Endothelial cell of umbilical vein (primary cell): ENCODE results near the gene GAS2L2. TPM values are rescaled to one million over a fixed set of nuclear protein-coding genes. Genes with fewer than 3 reads are reported as not detected.

Source experiments
- BruUV-seq: library from RNA; stranded (reverse); fragments of 400-500 nt; replicated peaks from 2 replicates; lab custom pipeline; 2021; lab: Mats Ljungman, UMichigan
- CTCF ChIA-PET: fragments of 300-600, 350-600 bp; sonication (Branson Sonifier 250); formaldehyde crosslinking; loops from one replicate; lab custom pipeline; 2021; ENCODE audit warnings: antibody characterized with exemption, inconsistent platforms; lab: Charles Lee
- POLR2A ChIA-PET: fragments of 300-600, 350-600 bp; sonication (Branson Sonifier 250); formaldehyde crosslinking; loops from one replicate; lab custom pipeline; 2021; ENCODE audit warnings: antibody characterized with exemption, inconsistent platforms; lab: Charles Lee
- DNase-seq: peaks from one replicate; pipeline ENCODE4 v3.0.0-alpha.2; 2011; ENCODE audit warnings: low read depth, low spot score
- FAIRE-seq: peaks from 2 replicates; lab custom pipeline; 2011; peaks lifted over from hg19 to GRCh38; lab: Jason Lieb, UNC
- H2AFZ ChIP-seq: 2 replicates; pipeline ENCODE4 v1.6.0; 2012; ENCODE audit warnings: low read depth, low read length, control low read depth, inconsistent platforms
- H3K27ac ChIP-seq: 2 replicates; pipeline ENCODE4 v1.5.1; 2011; ENCODE audit warnings: low read depth, mild to moderate bottlenecking, control low read depth, low read length, moderate library complexity; ENCODE audit not compliant: insufficient read depth
- H3K27me3 ChIP-seq, 2 experiments: 2 replicates each; pipeline versions ENCODE4 v1.6.0 to v1.6.1; 2011; ENCODE audit warnings: low read length in 2 of 2, mixed read lengths in 1 of 2; ENCODE audit not compliant: control insufficient read depth in 2 of 2, insufficient read depth in 2 of 2
- H3K36me3 ChIP-seq, 2 experiments: 2 replicates in 1 of 2; 3 replicates in 1 of 2; pipeline ENCODE4 v1.5.1; 2011; ENCODE audit warnings: low read length in 2 of 2, mild to moderate bottlenecking in 1 of 2, moderate library complexity in 1 of 2; ENCODE audit not compliant: control insufficient read depth in 2 of 2, insufficient read depth in 2 of 2; ENCODE audit errors: extremely low read depth in 1 of 2
- H3K4me1 ChIP-seq: 3 replicates; pipeline ENCODE4 v1.5.1; 2011; ENCODE audit warnings: mild to moderate bottlenecking, low read length; ENCODE audit not compliant: control insufficient read depth, insufficient read depth; ENCODE audit errors: extremely low read depth
- H3K4me2 ChIP-seq: 2 replicates; pipeline ENCODE4 v1.6.1; 2011; ENCODE audit warnings: low read length, control low read depth, mixed read lengths; ENCODE audit not compliant: insufficient read depth
- H3K4me3 ChIP-seq, 3 experiments: fragments of 200-600 bp in 1 of 3; sonication (generic), shearing (Covaris generic) in 1 of 3; replicated peaks in 1 of 3; 2 replicates each; pipeline ENCODE4 v1.5.1; 2011 to 2016; ENCODE audit warnings: control low read depth in 3 of 3, low read length in 3 of 3, mild to moderate bottlenecking in 2 of 3, inconsistent platforms in 1 of 3, low read depth in 1 of 3, moderate library complexity in 1 of 3; ENCODE audit not compliant: insufficient read depth in 1 of 3
- H3K79me2 ChIP-seq: 2 replicates; pipeline ENCODE4 v1.6.0; 2012; ENCODE audit warnings: low read length, inconsistent platforms; ENCODE audit not compliant: control insufficient read depth, insufficient read depth
- H3K9ac ChIP-seq: replicated peaks from 2 replicates; pipeline ENCODE3; 2011; ENCODE audit warnings: low read length, control low read depth; ENCODE audit not compliant: insufficient read depth; ENCODE audit errors: extremely low read depth
- H3K9me1 ChIP-seq: replicated peaks from 3 replicates; pipeline ENCODE4 v1.6.0; 2011; ENCODE audit warnings: mild to moderate bottlenecking, low read length; ENCODE audit not compliant: control insufficient read depth, insufficient read depth; ENCODE audit errors: extremely low read depth
- H3K9me3 ChIP-seq: replicated peaks from 2 replicates; pipeline ENCODE4 v1.5.1; 2012; ENCODE audit warnings: low read length, inconsistent platforms; ENCODE audit not compliant: control insufficient read depth, insufficient read depth
- H4K20me1 ChIP-seq: replicated peaks from 2 replicates; pipeline ENCODE3; 2011; ENCODE audit warnings: mild to moderate bottlenecking, low read length; ENCODE audit not compliant: control insufficient read depth, insufficient read depth; ENCODE audit errors: extremely low read depth
- EZH2 ChIP-seq: IDR thresholded peaks from 2 replicates; pipeline ENCODE4 v1.6.1; 2012; ENCODE audit warnings: borderline replicate concordance, low read depth, mild to moderate bottlenecking, moderate library complexity, low read length, inconsistent platforms; ENCODE audit not compliant: severe bottlenecking
- FOS ChIP-seq: IDR thresholded peaks from 2 replicates; pipeline ENCODE4 v1.6.1; 2011; ENCODE audit warnings: mild to moderate bottlenecking, low read length, moderate library complexity, borderline replicate concordance; ENCODE audit not compliant: insufficient read depth
- GATA2 ChIP-seq: IDR thresholded peaks from 2 replicates; pipeline ENCODE4 v1.7.0; 2011; ENCODE audit warnings: low read depth, mild to moderate bottlenecking, moderate library complexity, mixed read lengths, low read length; ENCODE audit not compliant: insufficient read length, insufficient read depth
- JUN ChIP-seq: IDR thresholded peaks from 2 replicates; pipeline ENCODE4 v1.6.1; 2011; ENCODE audit warnings: borderline replicate concordance, low read depth; ENCODE audit not compliant: insufficient read length, insufficient read depth
- MAX ChIP-seq: IDR thresholded peaks from 2 replicates; pipeline ENCODE4 v1.6.1; 2011; ENCODE audit not compliant: insufficient read depth, insufficient read length
- MYC ChIP-seq: IDR thresholded peaks from one replicate; pipeline ENCODE4 v1.6.1; 2011; ENCODE audit warnings: mild to moderate bottlenecking, low read depth, low read length
- POLR2A ChIP-seq: IDR thresholded peaks from 2 replicates; pipeline ENCODE4 v1.6.1; 2012; ENCODE audit warnings: low read depth, mild to moderate bottlenecking, control low read depth, low read length
- POLR2AphosphoS5 ChIP-seq: IDR thresholded peaks from 2 replicates; pipeline ENCODE4 v1.6.1; 2012; ENCODE audit warnings: low read depth, mild to moderate bottlenecking, control low read depth, low read length, moderate library complexity; ENCODE audit not compliant: insufficient read depth
- dilution Hi-C: fragments of 300-500 bp; cut with MboI; formaldehyde crosslinking; loops from one replicate; pipeline ENCODE4 v1.15.0; 2019; ENCODE audit warnings: low sequenced_read_pairs; ENCODE audit not compliant: extremely low pct_ligation_motif_present
- intact Hi-C: fragments of 100-400 bp; cut with micrococcal nuclease; formaldehyde crosslinking; loops from one replicate; pipeline ENCODE4 v1.10.0; 2022
- polyA plus RNA-seq, 4 experiments: library from polyadenylated mRNA; depleted of rRNA in 3 of 4; stranded (reverse) in 3 of 4; unstranded in 1 of 4; fragments of >200 nt; gene quantifications; 2 replicates each; pipeline versions ENCODE4 v1.2.1 to v1.2.3, GENCODE V29; 2011 to 2012; ENCODE audit warnings: missing spikeins in 1 of 4
- total RNA-seq: library from RNA; stranded (reverse); gene quantifications from 2 replicates; pipeline ENCODE4 v1.2.3, GENCODE V29; 2021
- TF ChIP-seq, protein P1 (sequence below), 2 donors: IDR thresholded peaks; 1 replicate in 1 of 2; 2 replicates in 1 of 2; pipeline ENCODE4 v1.5.1; 2011; ENCODE audit warnings: low read length in 2 of 2, mild to moderate bottlenecking in 2 of 2, moderate library complexity in 2 of 2, control low read depth in 1 of 2, inconsistent platforms in 1 of 2, low read depth in 1 of 2; ENCODE audit not compliant: insufficient read depth in 1 of 2; ENCODE audit errors: extremely low read depth in 1 of 2

The GAS2L2 gene
- total and polyA plus RNA-seq, 2 donors (not counting 3 experiments of a cell fraction or from before 2014, with no cell fraction given), result not detected

GRCh38 chr17:35778641-35779196 lies 25.7 kb upstream of the GAS2L2 start:
- no peak overlapping the region for H3K27ac ChIP-seq
- no peak overlapping the region for H3K9ac ChIP-seq
- CTCF ChIA-PET, result interaction anchor here (0.6 to 4.5 kb wide), 4 partner anchors 10 to 14 kb away, joined by 3 to 33 read pairs (median 8); no protein-coding TSS in a partner anchor
- no peak overlapping the region for H3K4me2 ChIP-seq
- no peak overlapping the region for H3K4me3 ChIP-seq
- no TSS peak for BruUV-seq
- no peaks in the 10 kb centered on the region for H3K79me2 ChIP-seq
- H3K27me3 ChIP-seq, result peaks cover 10 to 19% of the 10 kb centered on the region in 2 experiments
- H3K9me3 ChIP-seq, result no peaks in the 10 kb centered on the region
- intact Hi-C loops, result no loop called here
- H2AFZ ChIP-seq, result no peak overlapping the region
- DNase-seq (no peak), FAIRE-seq (no peak)
- dilution Hi-C loops, result no loop called here
- POLR2A ChIA-PET, result no interaction called here
- H3K9me1 ChIP-seq, result no peaks in the 10 kb centered on the region
- TF ChIP-seq MYC (no peak), FOS (no peak), MAX (no peak), GATA2 (no peak), EZH2 (no peak), JUN (no peak), POLR2A (no peak), POLR2AphosphoS5 (no peak)
- TF ChIP-seq, protein P1, sequence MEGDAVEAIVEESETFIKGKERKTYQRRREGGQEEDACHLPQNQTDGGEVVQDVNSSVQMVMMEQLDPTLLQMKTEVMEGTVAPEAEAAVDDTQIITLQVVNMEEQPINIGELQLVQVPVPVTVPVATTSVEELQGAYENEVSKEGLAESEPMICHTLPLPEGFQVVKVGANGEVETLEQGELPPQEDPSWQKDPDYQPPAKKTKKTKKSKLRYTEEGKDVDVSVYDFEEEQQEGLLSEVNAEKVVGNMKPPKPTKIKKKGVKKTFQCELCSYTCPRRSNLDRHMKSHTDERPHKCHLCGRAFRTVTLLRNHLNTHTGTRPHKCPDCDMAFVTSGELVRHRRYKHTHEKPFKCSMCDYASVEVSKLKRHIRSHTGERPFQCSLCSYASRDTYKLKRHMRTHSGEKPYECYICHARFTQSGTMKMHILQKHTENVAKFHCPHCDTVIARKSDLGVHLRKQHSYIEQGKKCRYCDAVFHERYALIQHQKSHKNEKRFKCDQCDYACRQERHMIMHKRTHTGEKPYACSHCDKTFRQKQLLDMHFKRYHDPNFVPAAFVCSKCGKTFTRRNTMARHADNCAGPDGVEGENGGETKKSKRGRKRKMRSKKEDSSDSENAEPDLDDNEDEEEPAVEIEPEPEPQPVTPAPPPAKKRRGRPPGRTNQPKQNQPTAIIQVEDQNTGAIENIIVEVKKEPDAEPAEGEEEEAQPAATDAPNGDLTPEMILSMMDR (IDR thresholded peaks at IDR 0.05; ENCODE audit: extremely low read depth in 1 of 2, insufficient read depth in 1 of 2, low read depth in 1 of 2, low read length in 2 of 2), result no peak
- H3K36me3 ChIP-seq, result no peaks in the 10 kb centered on the region
- H3K4me1 ChIP-seq, result peaks cover 5% of the 10 kb centered on the region
- no peaks in the 10 kb centered on the region for H4K20me1 ChIP-seq
